ENCODE results near the gene PHF19.
A peak's percentile ranks its signal among the peaks of the same experiment; 100 is the strongest.

Gene PHF19

DNA sequence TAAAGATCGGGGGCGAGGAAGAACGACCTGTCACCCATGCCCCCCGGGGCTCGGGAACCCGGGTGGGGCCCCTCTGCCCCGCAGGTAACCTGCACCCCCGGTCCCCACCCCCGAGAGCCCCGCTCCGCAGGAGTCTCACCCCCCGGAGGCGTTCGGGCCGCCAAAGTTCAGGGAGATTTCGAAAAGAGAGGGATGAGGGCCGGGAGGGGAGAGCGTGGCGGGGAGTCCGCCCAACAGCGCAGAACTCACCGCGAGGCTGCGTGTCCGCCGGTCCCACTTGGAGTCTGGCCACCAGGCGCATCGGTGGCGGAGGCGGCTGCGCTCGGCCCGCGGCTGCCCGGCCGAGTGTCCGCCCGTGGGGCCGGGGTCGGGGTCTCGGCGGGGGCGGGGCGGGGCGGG is at the start of gene PHF19:
TSS of gene PHF19 (minus strand) at position 347 of the 399 bp plus-strand sequence. CDS start 2,447 bp downstream, outside the sequence.
- DNase-seq = peak; percentile 62

DNA sequence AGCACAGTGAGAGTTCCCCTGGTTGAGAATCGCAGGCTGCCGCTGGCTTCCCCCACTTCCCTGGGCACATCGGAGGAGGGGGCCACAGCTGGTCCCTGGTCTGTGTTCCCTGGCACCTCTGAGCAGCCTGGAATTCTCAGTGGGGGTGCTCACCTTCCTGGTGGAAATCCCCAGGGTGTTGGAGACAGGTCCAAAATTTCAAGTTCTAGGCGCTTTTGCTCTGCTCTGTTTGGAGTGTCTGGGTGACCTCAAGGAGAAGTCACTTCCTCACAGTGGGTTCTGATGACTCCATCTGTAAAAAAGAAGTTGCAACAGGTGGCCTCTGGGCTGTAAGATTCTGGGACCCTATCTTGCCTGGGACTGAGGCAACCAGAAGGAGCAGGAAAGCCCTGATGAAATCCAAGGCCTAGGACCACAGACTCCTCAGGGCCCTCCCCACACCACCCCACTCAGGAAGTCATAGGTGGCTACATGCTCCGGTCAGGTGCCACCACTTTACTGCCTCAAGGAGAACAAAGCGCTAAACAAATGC is 49.5 kb upstream of the PHF19 start, which contains the start of gene TRAF1:
TSS of gene TRAF1 (minus strand) at position 400 of the 532 bp plus-strand sequence. CDS start 721 bp downstream, outside the sequence.
- peak; percentile 44 for DNase-seq

DNA sequence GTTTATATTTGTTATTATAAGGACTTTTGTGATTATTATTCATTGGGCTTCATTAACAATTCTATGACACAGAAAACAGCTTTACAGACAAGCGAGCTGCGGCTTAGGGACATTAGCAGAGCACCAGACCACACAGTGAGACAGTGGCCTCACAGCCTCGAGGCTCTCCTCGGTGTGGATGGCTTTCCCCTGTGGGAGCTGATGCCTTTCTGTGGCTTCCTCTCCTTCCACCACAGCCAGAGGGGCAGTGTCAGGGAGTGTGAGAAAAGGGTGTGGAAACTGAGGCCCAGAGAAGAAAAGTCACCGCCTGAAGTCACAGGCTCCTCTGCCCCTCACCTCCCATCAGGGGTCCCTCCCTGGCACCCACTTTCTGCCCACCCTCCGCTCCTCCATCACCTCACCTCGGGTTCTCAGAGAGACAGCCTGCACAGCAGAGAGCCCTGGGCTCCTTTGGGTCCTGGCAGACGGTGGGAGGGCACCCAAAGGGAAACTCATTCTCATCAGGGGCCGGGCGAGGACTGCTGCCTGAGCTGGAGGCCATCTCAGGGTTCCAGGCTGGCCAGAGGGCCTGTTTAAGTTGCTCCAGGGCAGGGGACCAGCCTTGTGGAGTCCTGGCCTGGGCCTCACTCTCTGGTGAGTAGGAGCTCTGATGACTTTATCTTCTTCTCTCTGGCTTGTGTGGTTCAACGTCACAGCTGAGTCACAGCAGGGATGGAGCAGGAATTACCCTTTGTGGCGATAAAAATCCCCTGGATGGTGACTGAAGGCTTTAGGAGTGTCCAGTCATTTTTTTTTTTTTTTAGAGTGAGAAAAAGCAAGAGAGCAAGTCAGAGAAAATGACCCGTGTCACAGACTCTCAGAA is 48.8 kb upstream of the PHF19 start:
- DNase-seq = peak; percentile 76

DNA sequence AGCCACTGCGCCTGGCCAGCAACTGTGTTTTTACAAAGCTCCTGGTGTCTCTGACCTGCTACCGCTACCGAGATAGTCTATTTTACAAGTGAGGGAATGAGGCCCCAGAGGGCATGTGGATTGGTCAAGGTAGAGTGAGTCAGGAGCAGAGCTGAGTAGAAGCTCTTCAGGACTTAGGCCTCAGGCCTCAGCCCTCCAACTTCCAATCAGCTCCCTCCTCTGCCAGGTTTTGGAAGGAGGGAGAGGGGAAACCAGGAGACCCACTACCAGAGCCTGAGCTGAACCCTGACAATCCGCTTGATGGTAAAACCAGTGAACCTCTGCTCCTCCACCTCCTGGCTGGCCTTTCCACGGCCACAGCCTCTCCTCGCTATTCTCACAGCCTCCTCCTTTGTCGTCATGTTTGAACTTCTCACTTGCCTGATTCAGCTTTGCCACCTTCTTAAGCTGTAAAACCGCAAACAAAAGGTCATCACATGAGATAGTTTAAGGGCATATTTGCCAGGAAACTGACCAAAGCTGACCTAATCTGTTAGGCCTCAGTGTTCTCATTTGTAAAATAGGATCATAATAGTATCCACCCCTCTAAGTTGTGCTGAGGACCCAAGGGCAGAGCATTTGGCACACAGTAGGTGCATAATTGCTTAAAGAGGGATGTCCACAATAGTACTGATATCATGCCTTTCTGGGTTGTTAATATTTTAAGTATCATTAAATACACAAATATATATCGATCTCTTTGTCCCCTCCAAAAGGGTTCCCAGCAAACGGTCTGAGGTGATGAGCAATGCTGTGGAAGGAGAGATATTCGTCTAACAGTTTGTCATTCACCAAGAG is 47.9 kb upstream of the PHF19 start:
- peak; percentile 39 for DNase-seq

DNA sequence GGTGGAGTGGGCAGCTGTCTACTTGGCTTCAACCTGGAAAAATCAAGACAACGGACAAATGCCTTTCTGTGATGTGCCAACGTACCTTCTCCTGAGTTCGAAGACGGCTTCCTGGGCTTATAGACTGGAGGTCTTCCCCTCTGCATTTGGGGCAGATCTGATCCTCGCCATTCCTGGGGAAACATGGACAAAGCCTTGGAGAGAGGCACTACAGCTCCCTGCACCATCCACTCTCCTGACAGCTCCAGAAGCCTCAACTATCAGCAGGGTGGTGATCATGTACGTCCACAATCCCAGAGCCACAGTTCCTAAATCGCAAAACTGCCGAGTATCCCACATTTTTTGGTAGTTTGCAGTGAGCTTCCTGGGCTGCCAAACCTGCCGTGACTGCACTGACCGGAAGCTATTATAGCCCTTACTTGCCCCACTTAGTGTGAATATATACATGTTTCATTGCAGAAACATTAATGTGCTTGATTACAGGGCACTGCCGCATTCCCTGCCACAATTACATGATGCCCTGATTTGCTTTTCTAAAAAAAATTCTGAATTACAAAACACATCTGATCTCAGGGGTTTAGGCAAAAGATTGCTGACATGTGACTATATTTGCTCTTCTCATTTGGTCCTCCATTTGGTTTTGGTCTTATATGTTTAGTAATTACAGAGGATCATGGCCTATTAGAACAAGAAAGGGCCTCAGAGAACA is 46.8 kb upstream of the PHF19 start:
- no peak for DNase-seq

DNA sequence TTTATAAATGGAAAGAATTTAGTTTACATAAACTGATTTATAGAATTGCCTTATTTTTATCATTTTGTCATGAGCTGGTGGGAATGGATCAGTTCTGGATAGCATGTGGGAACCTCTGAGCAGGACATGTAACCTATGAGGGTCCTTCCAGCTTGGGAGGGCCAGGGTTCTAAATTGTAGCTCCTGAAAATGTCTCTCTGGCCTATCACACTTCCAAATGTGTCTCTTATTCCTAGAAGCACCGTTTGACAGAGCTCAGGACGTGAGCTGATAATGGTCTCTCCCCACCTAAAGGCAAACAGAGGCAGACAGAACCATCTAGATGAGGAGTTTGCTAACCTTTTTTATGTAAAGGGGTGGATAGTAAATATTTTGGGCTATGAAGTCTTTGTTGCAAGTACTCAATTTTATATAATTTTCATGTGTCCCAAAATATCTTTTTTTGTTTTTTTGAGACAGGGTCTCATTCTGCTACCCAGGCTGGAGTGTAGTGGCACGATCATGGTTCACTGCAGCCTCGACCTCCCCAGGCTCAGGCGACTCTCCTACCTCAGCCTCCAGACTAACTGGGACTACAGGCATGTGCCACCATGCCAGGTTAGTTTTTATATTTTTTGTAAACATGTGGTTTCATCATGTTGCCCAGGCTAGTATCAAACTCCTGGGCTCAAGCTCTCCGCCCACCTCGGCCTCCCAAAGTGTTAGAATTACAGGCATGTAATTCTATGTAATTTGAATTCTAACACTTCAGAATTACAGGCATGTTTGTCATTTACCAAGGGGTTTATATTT is 45.6 kb upstream of the PHF19 start:
- DNase-seq = no peak

DNA sequence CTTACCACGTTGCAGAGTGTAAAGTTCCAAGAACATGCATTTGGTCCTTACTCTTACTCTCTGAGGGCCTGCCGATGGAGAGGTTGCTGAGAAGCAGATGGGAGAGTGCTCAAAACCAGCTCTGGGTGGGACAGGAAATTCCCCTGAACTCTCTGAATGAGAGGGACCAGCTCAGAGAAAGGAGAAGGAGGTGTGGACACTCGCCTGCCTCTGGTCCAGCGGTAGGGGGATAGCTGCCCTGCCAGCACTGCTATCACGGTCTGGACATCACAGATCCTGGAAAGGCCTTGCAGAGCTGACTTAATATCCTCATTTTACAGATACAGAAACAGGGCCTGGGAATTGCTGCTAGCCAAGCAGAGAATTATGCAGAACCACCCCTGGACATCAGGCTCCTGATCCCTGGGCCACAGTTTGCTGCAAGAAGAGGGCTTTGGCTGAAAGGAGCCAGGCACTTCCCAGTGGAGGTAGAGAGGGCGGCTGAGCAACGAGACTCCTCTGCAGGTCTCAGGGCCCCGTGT is 44.7 kb upstream of the PHF19 start:
- DNase-seq = peak; percentile 5

DNA sequence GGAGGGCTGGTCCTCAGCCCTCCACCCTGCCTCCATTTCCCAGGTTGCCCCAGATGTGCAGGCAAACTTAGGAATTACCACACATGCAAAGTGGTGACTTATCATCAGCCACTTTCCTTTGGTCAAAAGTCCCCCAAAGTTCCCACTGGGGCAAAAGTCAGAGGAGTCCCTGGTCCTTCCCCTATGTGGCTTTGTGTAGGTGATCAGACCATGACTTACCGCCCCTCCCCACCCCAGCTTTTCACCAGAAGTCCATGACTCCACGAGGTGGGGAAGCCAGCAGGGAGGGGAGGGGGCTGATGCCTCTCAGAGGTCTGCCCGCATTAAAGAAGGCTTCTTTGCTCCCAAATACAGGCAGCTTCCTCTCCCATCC is 43.8 kb upstream of the PHF19 start:
- peak; percentile 12 for DNase-seq

DNA sequence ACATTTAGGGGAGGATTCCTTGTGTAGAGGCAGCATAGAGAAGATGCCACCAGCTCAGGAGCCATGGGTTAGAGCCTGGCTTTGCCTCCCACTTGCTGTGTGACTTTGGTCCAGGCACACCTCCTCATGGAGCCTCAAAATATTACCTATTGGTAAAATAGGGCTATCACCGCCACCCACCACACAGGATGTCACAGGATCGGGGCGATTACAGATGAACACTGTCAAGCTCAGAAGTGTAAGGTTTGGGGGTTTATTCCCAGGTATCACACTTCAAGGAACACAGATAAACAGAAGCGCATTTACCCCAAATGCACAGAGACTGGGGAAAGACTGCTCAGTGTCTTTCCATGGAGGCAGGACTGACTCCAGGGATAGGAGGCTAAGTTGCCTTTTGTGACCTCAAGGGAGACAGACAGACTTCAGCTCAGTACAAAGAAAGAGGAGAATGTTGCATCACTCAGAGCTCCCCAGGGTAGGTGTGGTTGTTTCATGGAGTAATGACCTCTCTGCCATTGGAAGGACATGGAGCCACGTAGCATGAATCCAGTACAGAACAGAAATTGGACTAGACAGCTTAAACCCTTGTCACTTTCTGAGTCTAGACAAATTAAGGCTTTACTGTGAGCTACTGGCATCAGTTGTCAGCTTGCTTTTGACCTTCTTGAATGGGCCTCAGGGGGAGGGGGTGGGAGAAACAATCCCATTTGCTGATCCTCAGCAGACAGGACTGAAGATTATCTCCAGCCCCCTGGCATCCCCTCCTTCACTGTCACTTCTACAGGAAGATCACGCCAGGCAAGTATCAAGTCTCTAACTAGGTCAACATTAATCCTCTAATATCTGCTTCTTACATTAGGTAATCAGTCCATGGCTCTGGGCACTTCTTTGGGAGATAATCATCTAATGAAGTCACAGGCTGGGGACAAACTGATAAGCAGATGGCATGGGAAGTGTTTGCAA is 43.1 kb upstream of the PHF19 start:
- DNase-seq = peak; percentile 23

DNA sequence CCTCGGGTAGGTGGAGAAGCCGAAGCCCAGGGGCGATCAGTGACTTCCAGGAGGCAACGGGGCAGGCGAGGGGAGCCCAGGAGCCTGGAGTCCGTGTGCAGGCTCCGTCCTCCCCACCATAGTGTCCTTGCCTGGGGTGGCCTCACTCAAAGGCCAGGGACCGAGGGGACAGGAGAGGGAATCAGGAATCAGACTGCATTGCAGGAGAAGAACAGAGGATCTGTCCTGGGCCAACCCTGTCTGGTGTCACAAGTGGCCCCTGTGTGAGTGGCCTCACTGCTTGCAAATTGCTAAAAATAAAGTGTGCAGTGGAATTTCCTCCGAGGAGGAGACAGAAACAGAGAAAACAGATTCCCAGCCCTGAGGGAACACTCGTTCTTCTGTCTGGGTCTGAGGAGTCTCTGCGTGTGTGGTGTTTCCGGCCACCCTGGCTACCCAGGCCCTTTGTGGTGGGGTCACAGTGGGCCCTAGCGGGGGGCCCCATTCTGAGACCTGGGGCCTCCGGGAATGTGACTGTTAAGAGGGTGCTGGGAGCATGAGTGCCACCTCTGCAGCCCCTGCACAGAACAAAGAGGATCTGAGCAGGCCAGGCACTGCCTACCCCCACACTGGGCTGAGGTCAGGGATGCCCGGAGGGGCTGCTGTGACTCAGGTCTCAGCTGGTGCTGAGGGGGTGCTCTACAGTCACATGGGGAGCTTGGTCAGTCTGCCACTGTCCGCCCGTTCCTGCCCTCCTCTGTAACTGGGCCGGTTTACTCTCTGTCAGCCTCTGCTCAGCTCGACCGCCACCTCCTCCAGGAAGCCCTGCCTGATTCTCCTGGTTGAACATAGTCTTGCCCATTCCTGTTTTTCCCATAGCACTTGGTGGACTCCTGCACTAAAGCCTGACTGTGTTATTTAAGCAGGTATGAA is 42.2 kb upstream of the PHF19 start:
- DNase-seq = peak; percentile 3

DNA sequence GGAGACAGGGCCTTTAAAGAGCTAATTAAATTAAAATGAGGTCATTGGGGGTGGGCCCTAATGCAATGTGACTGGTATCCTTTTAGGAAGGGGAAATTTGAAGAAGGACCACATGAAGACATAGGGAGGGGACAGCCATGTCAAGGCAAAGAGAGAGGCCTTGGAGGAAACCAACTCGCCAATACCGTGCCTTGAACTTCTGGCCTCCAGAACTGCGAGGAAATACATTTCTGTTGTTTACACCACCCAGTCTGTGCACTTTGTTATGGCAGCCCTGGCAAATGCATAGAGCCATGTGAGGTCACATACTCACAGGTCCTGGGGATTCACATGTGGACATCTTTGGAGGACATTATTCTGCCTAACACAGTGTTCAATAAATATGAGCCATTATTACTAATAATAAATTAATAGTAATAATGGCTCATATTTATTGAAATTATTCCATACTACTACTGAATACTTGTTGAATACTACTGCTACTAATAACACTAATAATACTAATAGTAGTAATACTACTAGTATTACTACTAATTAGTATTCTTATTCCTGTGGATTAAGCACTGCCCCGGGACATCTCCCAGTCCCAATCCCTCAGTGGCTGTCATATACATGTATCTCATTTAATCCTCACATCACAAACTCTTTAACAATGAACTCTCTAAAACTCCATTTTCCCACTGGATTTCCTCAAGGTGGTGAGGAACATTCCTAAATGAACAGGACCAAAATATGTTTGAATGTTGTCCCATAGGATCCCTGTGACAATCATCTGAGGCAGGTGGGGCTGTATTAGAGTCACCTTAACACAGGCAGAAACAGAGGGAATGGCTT is 41.2 kb upstream of the PHF19 start:
- peak; percentile 1 for DNase-seq

DNA sequence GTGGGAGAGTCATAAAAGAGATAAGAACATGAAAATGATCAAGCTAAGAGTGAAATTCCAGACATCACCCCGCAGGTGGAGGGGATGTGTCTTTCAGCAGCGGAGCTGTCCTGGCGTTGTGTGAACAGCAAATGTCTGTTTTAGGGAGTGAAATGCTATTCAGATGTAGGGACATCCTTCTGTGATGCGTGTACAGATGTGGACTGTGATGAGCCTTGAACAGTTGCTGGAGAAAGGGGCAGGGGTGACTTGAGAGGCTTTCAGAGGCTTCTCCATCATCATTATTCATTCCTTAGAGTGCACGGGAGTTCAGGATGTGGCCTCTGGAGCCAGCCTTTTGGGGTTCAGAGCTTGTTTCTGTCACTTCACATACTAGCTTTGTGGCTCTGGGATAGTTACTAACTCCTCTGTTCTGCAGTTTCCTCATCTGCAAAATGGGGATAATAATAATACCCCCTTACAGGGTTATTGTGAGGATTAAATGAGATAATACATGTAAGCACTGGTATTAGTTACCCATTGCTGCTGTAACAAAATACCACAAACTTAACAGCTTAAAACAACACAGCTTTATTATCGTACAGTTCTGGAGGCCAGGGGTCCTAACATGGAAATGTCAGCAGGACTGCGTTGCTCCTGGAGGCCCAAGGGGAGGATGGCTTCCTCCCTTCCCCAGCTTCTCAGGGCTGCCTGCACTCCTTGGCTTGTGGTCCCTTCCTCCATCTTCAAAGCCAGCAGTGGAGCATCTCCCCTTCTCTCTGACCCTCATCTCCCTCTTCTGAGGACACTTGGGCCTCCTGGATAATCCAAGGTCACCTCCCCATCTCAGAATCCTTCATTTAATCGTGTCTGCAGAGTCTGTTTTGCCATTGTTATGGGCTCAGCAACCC is 40.2 kb upstream of the PHF19 start:
- peak; percentile 1 for DNase-seq

DNA sequence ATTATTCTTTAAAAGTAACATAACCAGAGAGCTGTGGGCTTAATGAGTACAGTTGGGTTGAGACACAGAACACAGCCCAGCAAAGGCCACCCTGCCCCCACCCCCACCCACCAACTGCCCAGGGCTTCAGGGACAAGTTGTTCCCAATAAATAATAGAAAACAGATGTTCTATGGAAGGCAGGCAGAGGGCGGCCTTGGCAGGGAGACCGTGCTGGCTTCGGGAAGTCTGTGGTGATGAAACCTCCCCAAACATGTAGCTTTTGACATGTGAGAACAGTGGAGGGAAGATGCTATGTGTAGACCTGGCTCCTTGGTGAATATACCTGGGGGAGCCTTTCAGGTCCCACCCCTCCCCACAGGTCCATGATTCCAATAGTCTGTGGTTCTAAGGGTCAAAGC is 39.6 kb upstream of the PHF19 start:
- DNase-seq = peak; percentile 1

DNA sequence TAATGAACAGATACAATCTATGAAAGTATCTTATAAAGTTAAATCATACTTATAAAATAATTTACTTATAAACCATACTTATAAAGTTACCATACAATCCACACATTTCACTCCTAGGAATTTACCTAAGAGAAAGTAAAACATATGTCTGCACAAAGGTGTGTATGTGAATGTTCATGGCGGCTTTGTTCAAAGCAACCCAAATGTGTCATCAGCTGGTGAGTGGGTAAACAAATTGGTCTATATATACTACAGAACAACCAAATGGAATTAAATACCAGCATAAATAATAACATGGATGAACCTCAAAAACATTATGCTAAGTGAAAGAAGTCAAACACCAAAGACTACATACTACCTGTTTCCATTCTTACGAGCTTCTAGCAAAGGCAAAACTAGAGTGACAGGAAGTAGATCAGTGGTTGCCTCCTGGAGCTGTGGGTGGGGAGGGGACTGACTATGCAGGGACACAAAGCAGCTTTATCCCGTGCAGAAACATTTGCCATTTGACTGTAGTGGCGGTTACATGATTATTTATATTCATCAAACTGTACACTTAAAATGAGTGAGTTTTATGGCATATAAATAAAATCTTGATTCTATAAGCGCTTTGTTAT is 39.0 kb upstream of the PHF19 start:
- DNase-seq = peak; percentile 69

DNA sequence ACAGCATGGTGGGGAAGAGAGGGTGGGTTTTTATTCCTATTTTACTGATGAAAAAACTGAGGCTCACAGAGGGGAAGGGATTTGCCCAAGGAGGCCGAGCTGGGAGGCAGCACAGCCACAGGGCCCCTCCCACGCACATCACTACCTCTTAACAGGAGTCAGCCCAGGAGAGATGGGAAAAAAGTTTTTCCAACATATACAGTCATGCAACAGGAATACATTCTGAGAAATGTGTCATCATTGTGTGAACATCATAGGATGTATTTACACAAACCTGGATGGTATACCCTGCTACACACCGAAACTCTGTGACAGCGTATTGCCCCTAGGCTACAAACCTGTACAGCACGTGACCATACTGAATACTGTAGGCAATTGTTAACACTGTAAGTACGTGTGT is 38.0 kb upstream of the PHF19 start:
- no peak for DNase-seq

DNA sequence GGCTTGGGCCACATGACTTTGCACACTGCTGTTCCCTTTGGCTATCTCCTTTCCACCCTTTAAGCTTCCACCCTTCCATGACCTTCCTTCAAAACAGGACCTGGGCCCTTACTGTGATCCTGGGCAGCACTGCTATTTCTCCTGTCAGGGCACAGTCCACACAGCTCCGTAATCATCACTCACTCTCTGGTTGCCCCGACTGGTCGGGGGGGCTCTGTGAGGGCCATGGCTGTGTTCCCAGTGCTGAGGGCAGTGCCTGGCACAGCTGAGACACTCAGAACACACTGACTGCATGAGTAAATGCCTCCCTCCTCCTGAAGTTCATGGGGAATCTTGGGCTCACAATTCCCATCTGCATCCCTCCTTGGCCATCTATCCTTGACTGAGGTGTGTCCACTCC is 37.4 kb upstream of the PHF19 start:
- peak; percentile 1 for DNase-seq

Measured in CD4-positive, alpha-beta T cell treated with Interleukin-6 for 4 hours (primary cell).